Measurements from ENCODE around the gene PLPPR3.
"Not testable (repeated sequence)": the region's sequence is repeated elsewhere in the genome, so short reads cannot be mapped to it uniquely, and the experiment has no call there.

The PLPPR3 gene

GRCh38 chr19:854549-854948 is 32.8 kb upstream of the PLPPR3 start:
- no peak for DNase-seq (ENCODE audit: low read depth in 2 of 2)

GRCh38 chr19:853614-854220 is 32.0 kb upstream of the PLPPR3 start:
- DNase-seq (ENCODE audit: low read depth in 2 of 2): not testable (repeated sequence)

GRCh38 chr19:853014-853585 is 31.3 kb upstream of the PLPPR3 start:
- no peak for DNase-seq (ENCODE audit: low read depth in 2 of 2)

- no peak for DNase-seq (ENCODE audit: low read depth in 2 of 2)
Measured at GRCh38 chr19:852136-853013, 30.6 kb upstream of the PLPPR3 start, which contains the start of gene ELANE. TSS of gene ELANE (plus strand) at chr19:852303. CDS start at chr19:852329, 26 bp downstream.

GRCh38 chr19:850979-851335 is 29.2 kb upstream of the PLPPR3 start:
- no peak for DNase-seq (ENCODE audit: low read depth in 2 of 2)

- no peak for DNase-seq (ENCODE audit: low read depth in 2 of 2)
Measured at GRCh38 chr19:850221-850978, 28.6 kb upstream of the PLPPR3 start.

GRCh38 chr19:849195-849594 is 27.4 kb upstream of the PLPPR3 start:
- DNase-seq (ENCODE audit: low read depth in 2 of 2): not testable (repeated sequence)

- no peak for DNase-seq (ENCODE audit: low read depth in 2 of 2)
Measured at GRCh38 chr19:848386-848921, 26.7 kb upstream of the PLPPR3 start.

GRCh38 chr19:845707-846521 is 24.2 kb upstream of the PLPPR3 start:
- no peak for DNase-seq (ENCODE audit: low read depth in 2 of 2)

- DNase-seq (ENCODE audit: low read depth in 2 of 2): no peak
Measured at GRCh38 chr19:844546-844971, 22.8 kb upstream of the PLPPR3 start.

- no peak for DNase-seq (ENCODE audit: low read depth in 2 of 2)
Measured at GRCh38 chr19:843836-844545, 22.2 kb upstream of the PLPPR3 start.

GRCh38 chr19:843180-843835 is 21.6 kb upstream of the PLPPR3 start:
- DNase-seq (ENCODE audit: low read depth in 2 of 2): no peak

GRCh38 chr19:842802-843179 is 21.0 kb upstream of the PLPPR3 start:
- DNase-seq (ENCODE audit: low read depth in 2 of 2): not testable (repeated sequence)

GRCh38 chr19:840519-841206 is 18.9 kb upstream of the PLPPR3 start, which contains the start of gene PRTN3:
TSS of gene PRTN3 (plus strand) at chr19:840999. CDS start at chr19:841009, 10 bp downstream.
- DNase-seq (ENCODE audit: low read depth in 2 of 2): no peak

- no peak for DNase-seq (ENCODE audit: low read depth in 2 of 2)
Measured at GRCh38 chr19:835210-835810, 13.6 kb upstream of the PLPPR3 start.

GRCh38 chr19:834216-834615 is 12.5 kb upstream of the PLPPR3 start:
- DNase-seq (ENCODE audit: low read depth in 2 of 2): no peak

GRCh38 chr19:831407-832369 is 9.9 kb upstream of the PLPPR3 start:
- no peak for DNase-seq (ENCODE audit: low read depth in 2 of 2)

Data from stimulated activated CD8-positive, alpha-beta memory T cell treated with anti-CD3 and anti-CD28 coated beads, Interleukin-15, amount 100 ng/mL, for 48 hours (primary cell).